Adipose tissue (tissue), 3 donors: ENCODE results near the gene LRP8. TPM values are rescaled to one million over a fixed set of nuclear protein-coding genes. Genes with fewer than 3 reads are reported as not detected.
"Not testable (repeated sequence)": the region's sequence is repeated elsewhere in the genome, so short reads cannot be mapped to it uniquely, and the experiment has no call there.

ENCODE experiments used
- H3K27ac ChIP-seq: one replicate; pipeline ENCODE4 v1.5.1; 2013; ENCODE audit warnings: low read depth, low read length
- WGBS, 3 donors: extraction: QIAGEN DNeasy Blood & Tissue Kit; methylation state at CpG; one replicate each; pipeline ENCODE4 v1.1.7; 2013; 5-methylcytosine and 5-hydroxymethylcytosine counted together
- polyA plus RNA-seq, 3 donors: library from polyadenylated mRNA; stranded (reverse); fragments of 200-250 nt; gene quantifications; one replicate each; pipeline ENCODE4 v1.2.3, GENCODE V29; 2013
- donor health status: healthy with polysubstance abuse.
- donor health status: Bipolar disorder and iron deficiency.
- donor health status: healthy.

Gene LRP8
- polyA plus RNA-seq, 3 donors, result 0.67 to 3.1 (median 0.75) TPM

DNA sequence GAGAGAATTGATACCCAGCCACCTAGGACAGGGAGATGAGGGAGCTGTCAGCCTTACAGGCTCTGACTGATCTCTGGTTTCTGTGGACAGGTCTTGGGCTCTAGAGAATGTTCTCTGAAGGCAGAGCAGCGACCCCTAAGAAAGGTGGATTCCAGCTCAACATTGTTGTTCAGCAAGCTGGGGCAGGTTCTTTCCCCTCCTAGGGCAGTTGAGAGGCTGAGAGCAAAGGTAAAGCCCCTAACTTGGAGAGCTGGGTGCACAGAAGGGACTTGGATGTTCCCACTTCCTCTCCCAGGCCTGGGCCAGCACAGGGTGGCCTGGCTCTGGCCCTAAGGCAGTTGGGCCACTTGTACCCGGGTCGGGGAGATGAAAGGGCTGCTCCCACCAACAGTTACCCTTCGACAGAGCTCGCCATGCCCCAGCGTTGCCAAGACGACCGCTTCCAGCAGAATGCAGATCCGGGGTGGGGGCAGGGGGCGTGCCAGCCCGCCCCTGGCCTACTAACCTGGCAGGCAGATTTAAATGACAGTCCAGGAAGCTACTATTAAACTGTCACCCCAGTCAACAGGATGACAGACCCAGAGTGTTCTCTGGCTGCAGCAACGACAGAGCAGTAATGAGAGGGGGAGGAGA, 31.6 kb downstream of the LRP8 start:
- 73 to 76% (median 76%) methylated on average over 12 of the region's 12 CpGs for whole genome bisulfite sequencing, 3 donors
- no peak overlapping the region for H3K27ac ChIP-seq

GRCh38 chr1:53295726-53296116, 32.1 kb downstream of the LRP8 start:
- WGBS, 3 donors, result 41 to 82% (median 69%) methylated on average over 4 of the region's 4 CpGs
- H3K27ac ChIP-seq, result no peak overlapping the region

GRCh38 chr1:53295295-53295694, 32.6 kb downstream of the LRP8 start:
- WGBS, 3 donors, result 68 to 87% (median 78%) methylated on average over 3 of the region's 3 CpGs
- no peak overlapping the region for H3K27ac ChIP-seq

DNA sequence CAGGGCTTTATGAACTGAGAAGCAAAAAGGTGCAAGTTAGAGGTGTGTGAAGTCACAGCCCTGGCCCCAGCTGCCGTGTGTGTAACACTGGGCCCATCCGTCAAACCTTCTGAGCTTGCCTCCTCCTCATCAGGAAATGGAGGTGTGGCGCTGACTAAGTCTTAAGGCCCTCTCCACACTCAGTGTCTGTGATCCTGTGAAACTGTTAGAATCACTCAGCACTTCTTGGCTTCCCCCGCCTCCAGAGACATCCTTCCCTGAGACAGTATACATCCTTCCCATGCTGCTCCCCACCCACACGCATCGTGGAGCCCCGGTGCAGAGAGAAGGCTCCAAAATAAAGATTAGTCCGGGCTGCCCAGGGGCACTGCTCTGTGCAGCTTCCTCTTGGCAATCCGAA, 33.3 kb downstream of the LRP8 start:
- no peak overlapping the region for H3K27ac ChIP-seq

DNA sequence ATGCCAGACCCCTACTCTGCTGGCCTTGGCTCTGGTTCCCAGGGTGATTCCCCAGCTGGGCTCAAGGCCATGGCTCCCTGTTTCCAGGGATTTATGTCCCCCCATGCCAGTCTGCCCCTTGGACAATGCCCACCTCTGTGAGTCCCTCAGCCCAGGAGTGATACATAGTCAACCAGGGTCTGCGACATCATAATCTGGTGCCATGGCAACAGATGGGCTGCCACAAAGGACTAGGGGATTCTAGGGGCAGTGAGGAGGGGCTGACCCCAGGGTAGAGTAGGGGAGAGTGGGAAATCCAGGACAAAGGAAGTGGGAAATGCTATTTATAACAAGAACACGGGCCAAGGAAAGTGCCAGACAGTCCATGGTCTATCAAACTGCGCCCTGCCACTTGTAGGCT, 33.8 kb downstream of the LRP8 start:
- no peak overlapping the region for H3K27ac ChIP-seq
- 81 to 90% (median 85%) methylated on average over 3 of the region's 3 CpGs for WGBS, 3 donors

More for the DNA sequence above, 33.3 kb downstream of the LRP8 start:
- 66 to 93% (median 72%) methylated on average over 9 of the region's 9 CpGs for WGBS, 3 donors

DNA sequence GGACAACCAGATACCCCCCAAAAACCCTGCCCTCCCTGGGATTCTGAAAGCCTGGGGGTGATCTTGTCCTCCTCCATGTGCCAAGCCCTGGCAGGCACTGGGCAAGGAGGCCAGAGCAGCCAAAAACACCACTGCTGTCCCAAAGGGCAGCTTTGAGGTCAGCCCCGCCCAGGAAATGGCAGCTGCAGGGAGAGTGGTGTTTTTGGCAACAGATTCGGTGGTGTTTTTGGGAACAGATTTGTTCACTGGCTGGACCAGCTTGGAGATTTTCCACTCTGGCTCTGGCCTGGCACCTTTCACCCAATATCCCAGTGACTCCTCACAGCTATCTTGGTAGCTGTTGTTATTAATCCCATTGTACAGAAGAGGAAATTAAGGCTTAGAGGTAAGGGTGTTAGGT, 34.7 kb downstream of the LRP8 start:
- H3K27ac ChIP-seq, result no peak overlapping the region
- 52 to 86% (median 61%) methylated on average over 2 of the region's 2 CpGs for WGBS, 3 donors

- H3K27ac ChIP-seq, result no peak overlapping the region
- 69 to 84% (median 76%) methylated on average over 2 of the region's 2 CpGs for WGBS, 3 donors
These were observed 35.2 kb downstream of the LRP8 start for GRCh38 chr1:53292690-53293089.

DNA sequence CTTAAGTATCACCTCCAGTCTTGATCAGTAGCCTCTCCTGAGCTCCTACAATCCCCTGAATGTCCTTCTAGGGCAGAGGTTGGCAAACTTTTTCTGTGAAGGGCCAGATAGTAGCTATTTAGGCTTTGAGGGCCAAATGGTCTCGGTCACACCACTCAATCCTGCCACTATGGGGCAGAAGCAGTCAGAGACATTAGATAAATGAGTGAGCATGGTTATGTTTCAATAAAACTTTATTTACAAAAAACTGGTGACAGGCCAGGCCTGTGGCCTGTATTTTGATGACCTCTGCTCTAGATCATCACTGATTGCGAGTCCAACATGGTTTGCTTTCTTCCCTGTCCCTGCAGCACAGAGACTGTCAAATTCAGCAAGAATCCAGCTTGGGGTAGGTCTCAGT, 36.3 kb downstream of the LRP8 start:
- WGBS, 3 donors, result 96 to 98% (median 97%) methylated on average over 2 of the region's 2 CpGs
- H3K27ac ChIP-seq, result no peak overlapping the region

DNA sequence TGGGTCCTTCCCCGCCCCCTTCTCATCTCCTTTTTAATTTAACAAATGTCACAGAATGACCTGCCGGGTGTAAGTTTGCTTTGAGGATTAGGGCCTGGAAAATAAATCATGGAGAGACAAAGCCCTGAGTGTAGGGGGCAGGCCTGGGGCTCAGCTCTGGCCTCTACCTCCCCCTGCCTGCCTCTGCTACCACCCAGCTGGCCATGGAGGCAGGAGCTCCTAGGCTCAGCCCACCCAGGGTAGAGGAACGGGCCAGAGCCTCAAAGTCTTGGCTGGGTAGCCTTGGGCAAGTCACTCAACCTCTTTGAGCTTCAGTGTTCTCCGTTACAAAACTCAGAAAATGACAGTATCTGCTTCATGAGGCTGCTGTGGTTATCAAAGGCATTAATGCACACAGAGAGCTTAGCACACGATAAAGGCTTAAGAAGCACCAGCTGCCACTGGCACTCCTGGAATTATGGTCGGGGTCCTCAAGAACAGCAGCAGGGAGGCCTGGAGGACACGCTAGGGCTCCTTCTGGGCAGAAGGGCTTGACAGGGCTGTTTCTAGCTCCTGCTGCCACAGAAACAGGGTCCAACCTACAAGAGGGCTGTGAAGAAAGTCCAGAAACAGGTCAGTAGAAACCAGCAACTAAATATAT, 39.0 kb downstream of the LRP8 start:
- H3K27ac ChIP-seq, result no peak overlapping the region
- WGBS, 3 donors, result 84 to 94% (median 87%) methylated on average over 7 of the region's 7 CpGs

DNA sequence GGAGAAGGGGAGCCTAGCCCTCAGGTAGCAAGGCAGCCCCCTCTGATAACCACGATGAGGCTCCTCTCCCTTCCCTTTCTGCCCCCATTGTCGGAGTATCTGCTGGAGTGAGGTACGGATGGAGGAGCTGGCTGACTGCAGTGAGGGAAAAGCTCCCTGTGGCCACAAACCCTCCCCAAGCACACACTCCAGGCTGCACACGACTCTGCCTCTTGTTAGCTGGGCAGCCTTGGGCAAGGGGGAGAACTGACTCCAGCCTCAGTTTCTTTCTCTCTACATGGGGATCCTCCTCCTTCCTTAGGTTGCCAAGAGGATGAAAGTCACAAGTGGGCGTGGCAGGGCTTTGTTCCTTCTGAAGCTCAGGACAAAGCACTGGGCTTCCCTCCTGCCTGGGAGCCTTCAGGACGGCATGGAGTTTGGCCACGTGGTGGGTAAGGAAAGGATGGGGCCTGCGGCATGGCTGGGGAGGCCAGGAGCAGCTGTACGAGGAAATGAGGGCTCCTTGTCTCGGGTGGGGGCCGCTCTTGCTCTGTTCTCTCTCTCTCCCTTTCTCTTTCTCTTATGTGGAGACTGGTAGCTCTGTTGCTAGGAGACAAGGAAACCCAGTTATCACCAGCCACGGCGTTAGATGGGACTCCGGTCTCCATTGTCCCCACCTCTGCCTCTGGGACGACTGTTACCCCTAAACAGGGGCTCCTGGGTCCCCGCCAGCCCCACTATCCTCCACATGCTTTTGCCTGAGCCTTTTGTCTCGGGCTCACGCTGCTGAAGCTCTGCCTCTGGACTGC, 39.7 kb downstream of the LRP8 start:
- 69 to 83% (median 77%) methylated on average over 18 of the region's 18 CpGs for WGBS, 3 donors
- no peak overlapping the region for H3K27ac ChIP-seq

GRCh38 chr1:53286955-53287354, 40.9 kb downstream of the LRP8 start:
- WGBS, 3 donors, result 63 to 83% (median 70%) methylated on average over 4 of the region's 4 CpGs
- H3K27ac ChIP-seq, result no peak overlapping the region

GRCh38 chr1:53285969-53286760, 41.7 kb downstream of the LRP8 start:
- 74 to 75% (median 74%) methylated on average over 8 of the region's 8 CpGs for WGBS, 3 donors
- H3K27ac ChIP-seq, result no peak overlapping the region

GRCh38 chr1:53285546-53285945, 42.3 kb downstream of the LRP8 start:
- WGBS, 3 donors, result 73 to 91% (median 81%) methylated on average over 5 of the region's 5 CpGs

DNA sequence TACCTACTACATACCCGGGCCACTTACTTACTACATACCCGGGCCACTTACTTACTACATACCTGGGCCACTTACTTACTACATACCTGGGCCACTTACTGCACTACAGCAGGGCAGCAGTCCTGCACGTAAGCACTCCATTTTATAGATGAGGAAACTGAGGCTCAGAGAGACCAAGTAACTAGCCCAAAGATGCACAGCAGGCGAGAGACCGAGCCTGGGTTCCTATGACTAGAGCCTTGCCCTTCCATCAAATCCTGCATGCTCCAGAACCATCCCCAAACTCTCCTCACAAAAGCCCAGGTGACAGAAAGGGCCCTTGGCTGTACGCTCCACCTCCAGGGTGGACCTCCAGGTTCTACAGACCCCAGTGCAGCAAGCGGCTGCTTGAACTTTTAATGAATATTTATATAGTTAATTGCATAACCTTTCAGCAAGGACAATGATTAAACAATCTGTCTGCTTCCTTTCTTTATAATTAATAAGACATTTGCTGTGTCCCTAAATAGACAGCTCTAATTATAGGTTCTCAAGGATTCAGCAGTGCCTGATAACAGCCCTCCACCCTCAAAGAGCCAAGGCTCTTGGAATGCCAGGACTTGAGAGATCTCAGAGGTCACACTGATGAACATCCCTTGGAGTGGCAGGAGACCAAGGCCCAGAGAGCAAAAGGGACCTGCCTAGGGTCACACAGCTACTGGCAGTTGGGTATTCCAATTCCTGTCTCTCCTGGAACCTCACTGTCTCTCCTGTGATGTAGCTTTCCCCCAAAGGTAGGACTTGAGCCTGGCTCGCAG, 43.4 kb downstream of the LRP8 start:
- 94 to 98% (median 96%) methylated on average over 8 of the region's 8 CpGs for WGBS, 3 donors
- H3K27ac ChIP-seq, result no peak overlapping the region

More at GRCh38 chr1:53285546-53285945, 42.3 kb downstream of the LRP8 start:
- H3K27ac ChIP-seq, result no peak overlapping the region

DNA sequence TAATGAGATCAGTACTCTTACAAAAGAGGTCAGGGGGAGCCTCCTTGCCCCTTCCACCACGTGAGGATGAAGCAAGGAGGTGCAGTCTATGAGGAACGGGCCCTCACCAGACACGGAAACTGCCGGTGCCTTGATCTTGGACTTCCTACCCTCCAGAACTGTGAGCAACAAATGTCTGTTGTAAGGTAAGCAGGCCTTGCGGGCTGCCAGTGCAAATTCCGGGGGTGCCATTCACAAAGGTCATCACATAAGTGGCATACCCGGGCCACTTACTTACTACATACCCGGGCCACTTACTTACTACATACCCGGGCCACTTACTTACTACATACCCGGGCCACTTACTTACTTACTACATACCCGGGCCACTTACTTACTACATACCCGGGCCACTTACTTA, 44.7 kb downstream of the LRP8 start:
- 84 to 96% (median 90%) methylated on average over 12 of the region's 12 CpGs for WGBS, 3 donors
- H3K27ac ChIP-seq, result not testable (repeated sequence)

DNA sequence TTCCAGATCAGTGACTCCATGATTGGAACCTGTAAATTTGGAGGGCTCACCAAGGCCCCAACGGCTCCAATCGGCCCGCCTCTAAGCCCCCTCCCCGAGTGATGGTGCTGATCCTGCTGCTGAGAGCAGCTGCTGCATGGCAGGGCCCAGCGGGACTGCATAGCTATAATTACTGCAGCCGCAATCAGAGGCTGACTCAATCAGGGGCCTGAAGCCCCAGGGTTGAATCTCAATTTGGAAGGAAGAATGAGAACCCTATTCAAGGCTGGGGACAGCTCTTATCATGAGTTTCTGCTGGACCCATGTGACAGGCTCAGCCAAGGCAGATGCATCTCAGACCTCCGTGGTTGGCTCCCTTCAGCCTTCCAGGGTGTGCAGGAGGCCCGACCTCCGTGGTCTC, 46.7 kb downstream of the LRP8 start:
- 86 to 90% (median 87%) methylated on average over 9 of the region's 9 CpGs for WGBS, 3 donors
- no peak overlapping the region for H3K27ac ChIP-seq

DNA sequence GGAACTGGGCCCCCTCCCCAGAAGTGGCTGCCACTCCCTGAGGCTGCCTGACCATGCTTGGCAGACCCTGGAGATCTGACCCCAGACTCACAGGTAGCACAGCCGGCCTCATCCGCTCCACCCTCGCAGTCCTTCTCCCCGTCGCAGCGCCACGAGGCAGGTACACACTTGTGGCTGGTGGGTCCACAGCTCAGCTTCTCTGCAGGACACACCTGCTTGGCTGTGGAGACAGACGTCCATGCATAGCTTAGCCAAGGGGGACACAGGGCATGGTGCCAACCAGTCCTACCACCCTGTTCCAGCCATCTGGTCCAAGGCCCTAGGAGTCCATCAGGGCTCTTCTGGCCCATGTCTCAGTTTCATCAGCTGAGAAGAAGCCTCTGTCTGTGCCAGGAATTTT, 47.4 kb downstream of the LRP8 start:
- WGBS, 3 donors, result 90 to 94% (median 91%) methylated on average over 8 of the region's 8 CpGs
- H3K27ac ChIP-seq, result no peak overlapping the region
